DND-41 (cell line): Measurements from ENCODE around the gene ITPR2.

Experiments used
- ATAC-seq: fragments of 200-7000 bp; cut with Tn5 transposase; 3 replicates; pipeline ENCODE4 v1.9.1; 2021; ENCODE audit warnings: low read depth; ENCODE audit not compliant: insufficient read depth
- DNase-seq: peaks from one replicate; pipeline ENCODE4 v3.0.0-alpha.2; 2020
- H2AFZ ChIP-seq: 2 replicates; pipeline ENCODE4 v1.6.0; 2012; ENCODE audit warnings: low read depth, low read length
- H3K27ac ChIP-seq: 2 replicates; pipeline ENCODE4 v1.5.1; 2012; ENCODE audit warnings: low read length, inconsistent platforms
- H3K27me3 ChIP-seq: fragments of 200-600 bp; sonication (generic); 2 replicates; pipeline ENCODE4 v1.6.0; 2012; ENCODE audit warnings: low read length, mild to moderate bottlenecking, inconsistent platforms; ENCODE audit not compliant: insufficient read depth, poor library complexity
- H3K36me3 ChIP-seq: 2 replicates; pipeline ENCODE4 v1.5.1; 2012; ENCODE audit warnings: low read length, inconsistent platforms; ENCODE audit not compliant: insufficient read depth
- H3K4me1 ChIP-seq: 2 replicates; pipeline ENCODE4 v1.5.1; 2012; ENCODE audit warnings: mild to moderate bottlenecking, low read length; ENCODE audit not compliant: insufficient read depth
- H3K4me2 ChIP-seq: 2 replicates; pipeline ENCODE4 v1.6.0; 2012; ENCODE audit warnings: mild to moderate bottlenecking, moderate library complexity, low read length, inconsistent platforms; ENCODE audit not compliant: insufficient read depth
- H3K4me3 ChIP-seq, 2 experiments: fragments of 200-600 bp in 1 of 2; shearing (Covaris generic) in 1 of 2; 2 replicates each; pipeline ENCODE4 v1.5.1; 2012 to 2016; ENCODE audit warnings: inconsistent platforms in 2 of 2, low read length in 2 of 2, mild to moderate bottlenecking in 2 of 2, low read depth in 1 of 2, moderate library complexity in 1 of 2
- H3K79me2 ChIP-seq: 2 replicates; pipeline ENCODE4 v1.6.0; 2012; ENCODE audit warnings: low read length, inconsistent platforms; ENCODE audit not compliant: insufficient read depth
- H3K9ac ChIP-seq: 2 replicates; pipeline ENCODE4 v1.6.0; 2012; ENCODE audit warnings: low read depth, mild to moderate bottlenecking, inconsistent platforms, low read length, moderate library complexity
- H3K9me3 ChIP-seq: 2 replicates; pipeline ENCODE4 v1.5.1; 2012; ENCODE audit warnings: low read length, moderate library complexity, mild to moderate bottlenecking, inconsistent platforms; ENCODE audit not compliant: insufficient read depth, severe bottlenecking
- H4K20me1 ChIP-seq: 2 replicates; pipeline ENCODE4 v1.6.0; 2012; ENCODE audit warnings: low read length; ENCODE audit not compliant: insufficient read depth
- EZH2 ChIP-seq: IDR thresholded peaks from 3 replicates; pipeline ENCODE4 v1.6.1; 2012; ENCODE audit warnings: borderline replicate concordance, low read depth, mild to moderate bottlenecking, moderate library complexity, low read length, inconsistent platforms; ENCODE audit not compliant: severe bottlenecking
- TF ChIP-seq, protein P1 (sequence below): IDR thresholded peaks from 2 replicates; pipeline ENCODE4 v1.5.1; 2012; ENCODE audit warnings: borderline replicate concordance, low read length, moderate library complexity, mild to moderate bottlenecking; ENCODE audit not compliant: poor library complexity, severe bottlenecking; ENCODE audit errors: extremely low read depth

ITPR2 gene

GRCh38 chr12:26744042-26744626 is 88.9 kb downstream of the ITPR2 start:
- no peak overlapping the region for H3K9ac ChIP-seq
- no peak overlapping the region for H2AFZ ChIP-seq
- peaks cover 62% of the 10 kb centered on the region for H3K79me2 ChIP-seq
- H3K36me3 ChIP-seq, result no peaks in the 10 kb centered on the region
- ATAC-seq (no peak), DNase-seq (no peak)
- no peak overlapping the region for H3K4me3 ChIP-seq
- no peak for TF ChIP-seq EZH2
- TF ChIP-seq, protein P1, sequence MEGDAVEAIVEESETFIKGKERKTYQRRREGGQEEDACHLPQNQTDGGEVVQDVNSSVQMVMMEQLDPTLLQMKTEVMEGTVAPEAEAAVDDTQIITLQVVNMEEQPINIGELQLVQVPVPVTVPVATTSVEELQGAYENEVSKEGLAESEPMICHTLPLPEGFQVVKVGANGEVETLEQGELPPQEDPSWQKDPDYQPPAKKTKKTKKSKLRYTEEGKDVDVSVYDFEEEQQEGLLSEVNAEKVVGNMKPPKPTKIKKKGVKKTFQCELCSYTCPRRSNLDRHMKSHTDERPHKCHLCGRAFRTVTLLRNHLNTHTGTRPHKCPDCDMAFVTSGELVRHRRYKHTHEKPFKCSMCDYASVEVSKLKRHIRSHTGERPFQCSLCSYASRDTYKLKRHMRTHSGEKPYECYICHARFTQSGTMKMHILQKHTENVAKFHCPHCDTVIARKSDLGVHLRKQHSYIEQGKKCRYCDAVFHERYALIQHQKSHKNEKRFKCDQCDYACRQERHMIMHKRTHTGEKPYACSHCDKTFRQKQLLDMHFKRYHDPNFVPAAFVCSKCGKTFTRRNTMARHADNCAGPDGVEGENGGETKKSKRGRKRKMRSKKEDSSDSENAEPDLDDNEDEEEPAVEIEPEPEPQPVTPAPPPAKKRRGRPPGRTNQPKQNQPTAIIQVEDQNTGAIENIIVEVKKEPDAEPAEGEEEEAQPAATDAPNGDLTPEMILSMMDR, result no peak
- no peak overlapping the region for H3K4me2 ChIP-seq
- peaks cover 4% of the 10 kb centered on the region for H3K9me3 ChIP-seq
- peaks cover 31% of the 10 kb centered on the region for H3K4me1 ChIP-seq
- no peak overlapping the region; the same call in 1 of the 2 replicates for H3K27ac ChIP-seq
- H4K20me1 ChIP-seq, result no peaks in the 10 kb centered on the region
- no peaks in the 10 kb centered on the region for H3K27me3 ChIP-seq

GRCh38 chr12:26741584-26742227 is 91.3 kb downstream of the ITPR2 start:
- Histone ChIP-seq H3K36me3 (no peaks in the 10 kb centered on the region), H2AFZ (no peak overlapping the region), H3K4me3 (no peak overlapping the region), H3K9ac (no peak overlapping the region), H3K4me2 (no peak overlapping the region), H3K79me2 (peaks cover 63% of the 10 kb centered on the region), H3K27me3 (no peaks in the 10 kb centered on the region), H3K9me3 (peaks cover 6% of the 10 kb centered on the region), H4K20me1 (no peaks in the 10 kb centered on the region), H3K4me1 (peaks cover 7% of the 10 kb centered on the region), H3K27ac (no peak overlapping the region)
- no peak for DNase-seq
- ATAC-seq, result no peak
- TF ChIP-seq, protein P1, result no peak
- no peak for TF ChIP-seq EZH2

- DNase-seq (no peak), ATAC-seq (no peak)
- Histone ChIP-seq H3K79me2 (peaks cover 56% of the 10 kb centered on the region), H3K4me3 (no peak overlapping the region), H4K20me1 (no peaks in the 10 kb centered on the region), H3K27ac (no peak overlapping the region), H3K9me3 (peaks cover 6% of the 10 kb centered on the region), H3K4me2 (no peak overlapping the region), H3K27me3 (no peaks in the 10 kb centered on the region), H3K36me3 (no peaks in the 10 kb centered on the region), H3K4me1 (0 out of 2 replicates have a peak, but pooled peaks cover under 1% of the 10 kb centered on the region), H2AFZ (no peak overlapping the region), H3K9ac (no peak overlapping the region)
- TF ChIP-seq EZH2, result no peak
- TF ChIP-seq, protein P1, result no peak
Measured at GRCh38 chr12:26740991-26741390, 92.0 kb downstream of the ITPR2 start.
